HL-60 (cell line): ENCODE measurements around the gene RNF220.

Experiments
- DNase-seq, 2 experiments: peaks; one replicate each; pipeline ENCODE4 v3.0.0-alpha.2; 2010 to 2020; ENCODE audit warnings: low read depth in 1 of 2, low spot score in 1 of 2
- H3K27ac ChIP-seq: fragments of 250-450 bp; sonication (Bioruptor Pico); replicated peaks from 2 replicates; pipeline ENCODE4 v1.5.1; 2020; ENCODE audit warnings: mild to moderate bottlenecking, moderate library complexity
- H3K27me3 ChIP-seq: fragments of 250-450 bp; sonication (Bioruptor Pico); 2 replicates; pipeline ENCODE4 v1.5.1; 2021; ENCODE audit warnings: mild to moderate bottlenecking, moderate library complexity; ENCODE audit not compliant: insufficient read depth, poor library complexity, severe bottlenecking
- H3K4me3 ChIP-seq: replicated peaks from 2 replicates; pipeline ENCODE4 v1.5.1; 2011; ENCODE audit warnings: mild to moderate bottlenecking, control low read depth, low read length; ENCODE audit not compliant: insufficient read depth
- GABPA ChIP-seq: IDR thresholded peaks from 2 replicates; pipeline ENCODE4 v1.6.1; 2012; ENCODE audit warnings: low read depth
- POLR2AphosphoS5 ChIP-seq: IDR thresholded peaks from 2 replicates; pipeline ENCODE4 v1.6.1; 2012; ENCODE audit warnings: low read depth
- SPI1 ChIP-seq: IDR thresholded peaks from 2 replicates; pipeline ENCODE4 v1.6.1; 2012; ENCODE audit warnings: low read depth, mild to moderate bottlenecking, borderline replicate concordance
- TF ChIP-seq, protein P1 (sequence below): IDR thresholded peaks from 2 replicates; pipeline ENCODE4 v1.6.1; 2012; ENCODE audit warnings: low read depth; ENCODE audit not compliant: insufficient replicate concordance
- TF ChIP-seq, protein P2 (sequence below): IDR thresholded peaks from one replicate; pipeline ENCODE4 v1.5.1; 2011; ENCODE audit warnings: low read length, control low read depth, inconsistent platforms; ENCODE audit not compliant: insufficient read depth

RNF220 gene

GRCh38 chr1:44677201-44677766, 272.2 kb downstream of the RNF220 start:
- Histone ChIP-seq H3K4me3 (no peak overlapping the region), H3K27ac (peak overlapping the region; percentile 54)
- DNase-seq, result peak; percentile 49 to 88

GRCh38 chr1:44678120-44678519, 273.1 kb downstream of the RNF220 start:
- no peak for DNase-seq
- Histone ChIP-seq H3K27ac (no peak overlapping the region), H3K4me3 (no peak overlapping the region), H3K27me3 (no peaks in the 10 kb centered on the region)
- TF ChIP-seq GABPA (no peak), SPI1 (no peak), POLR2AphosphoS5 (no peak)
- TF ChIP-seq, protein P1, sequence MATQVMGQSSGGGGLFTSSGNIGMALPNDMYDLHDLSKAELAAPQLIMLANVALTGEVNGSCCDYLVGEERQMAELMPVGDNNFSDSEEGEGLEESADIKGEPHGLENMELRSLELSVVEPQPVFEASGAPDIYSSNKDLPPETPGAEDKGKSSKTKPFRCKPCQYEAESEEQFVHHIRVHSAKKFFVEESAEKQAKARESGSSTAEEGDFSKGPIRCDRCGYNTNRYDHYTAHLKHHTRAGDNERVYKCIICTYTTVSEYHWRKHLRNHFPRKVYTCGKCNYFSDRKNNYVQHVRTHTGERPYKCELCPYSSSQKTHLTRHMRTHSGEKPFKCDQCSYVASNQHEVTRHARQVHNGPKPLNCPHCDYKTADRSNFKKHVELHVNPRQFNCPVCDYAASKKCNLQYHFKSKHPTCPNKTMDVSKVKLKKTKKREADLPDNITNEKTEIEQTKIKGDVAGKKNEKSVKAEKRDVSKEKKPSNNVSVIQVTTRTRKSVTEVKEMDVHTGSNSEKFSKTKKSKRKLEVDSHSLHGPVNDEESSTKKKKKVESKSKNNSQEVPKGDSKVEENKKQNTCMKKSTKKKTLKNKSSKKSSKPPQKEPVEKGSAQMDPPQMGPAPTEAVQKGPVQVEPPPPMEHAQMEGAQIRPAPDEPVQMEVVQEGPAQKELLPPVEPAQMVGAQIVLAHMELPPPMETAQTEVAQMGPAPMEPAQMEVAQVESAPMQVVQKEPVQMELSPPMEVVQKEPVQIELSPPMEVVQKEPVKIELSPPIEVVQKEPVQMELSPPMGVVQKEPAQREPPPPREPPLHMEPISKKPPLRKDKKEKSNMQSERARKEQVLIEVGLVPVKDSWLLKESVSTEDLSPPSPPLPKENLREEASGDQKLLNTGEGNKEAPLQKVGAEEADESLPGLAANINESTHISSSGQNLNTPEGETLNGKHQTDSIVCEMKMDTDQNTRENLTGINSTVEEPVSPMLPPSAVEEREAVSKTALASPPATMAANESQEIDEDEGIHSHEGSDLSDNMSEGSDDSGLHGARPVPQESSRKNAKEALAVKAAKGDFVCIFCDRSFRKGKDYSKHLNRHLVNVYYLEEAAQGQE, result no peak
- TF ChIP-seq, protein P2, sequence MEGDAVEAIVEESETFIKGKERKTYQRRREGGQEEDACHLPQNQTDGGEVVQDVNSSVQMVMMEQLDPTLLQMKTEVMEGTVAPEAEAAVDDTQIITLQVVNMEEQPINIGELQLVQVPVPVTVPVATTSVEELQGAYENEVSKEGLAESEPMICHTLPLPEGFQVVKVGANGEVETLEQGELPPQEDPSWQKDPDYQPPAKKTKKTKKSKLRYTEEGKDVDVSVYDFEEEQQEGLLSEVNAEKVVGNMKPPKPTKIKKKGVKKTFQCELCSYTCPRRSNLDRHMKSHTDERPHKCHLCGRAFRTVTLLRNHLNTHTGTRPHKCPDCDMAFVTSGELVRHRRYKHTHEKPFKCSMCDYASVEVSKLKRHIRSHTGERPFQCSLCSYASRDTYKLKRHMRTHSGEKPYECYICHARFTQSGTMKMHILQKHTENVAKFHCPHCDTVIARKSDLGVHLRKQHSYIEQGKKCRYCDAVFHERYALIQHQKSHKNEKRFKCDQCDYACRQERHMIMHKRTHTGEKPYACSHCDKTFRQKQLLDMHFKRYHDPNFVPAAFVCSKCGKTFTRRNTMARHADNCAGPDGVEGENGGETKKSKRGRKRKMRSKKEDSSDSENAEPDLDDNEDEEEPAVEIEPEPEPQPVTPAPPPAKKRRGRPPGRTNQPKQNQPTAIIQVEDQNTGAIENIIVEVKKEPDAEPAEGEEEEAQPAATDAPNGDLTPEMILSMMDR, result no peak

More at GRCh38 chr1:44677201-44677766, 272.2 kb downstream of the RNF220 start:
- H3K27me3 ChIP-seq, result no peaks in the 10 kb centered on the region
- TF ChIP-seq, protein P2, result peak; percentile 66
- TF ChIP-seq SPI1, result no peak

GRCh38 chr1:44678626-44679025, 273.6 kb downstream of the RNF220 start:
- DNase-seq, result no peak
- Histone ChIP-seq H3K27me3 (no peaks in the 10 kb centered on the region), H3K27ac (no peak overlapping the region), H3K4me3 (no peak overlapping the region)
- TF ChIP-seq SPI1 (no peak), GABPA (no peak), POLR2AphosphoS5 (no peak)
- TF ChIP-seq, protein P2, result no peak
- TF ChIP-seq, protein P1, result no peak

DNA sequence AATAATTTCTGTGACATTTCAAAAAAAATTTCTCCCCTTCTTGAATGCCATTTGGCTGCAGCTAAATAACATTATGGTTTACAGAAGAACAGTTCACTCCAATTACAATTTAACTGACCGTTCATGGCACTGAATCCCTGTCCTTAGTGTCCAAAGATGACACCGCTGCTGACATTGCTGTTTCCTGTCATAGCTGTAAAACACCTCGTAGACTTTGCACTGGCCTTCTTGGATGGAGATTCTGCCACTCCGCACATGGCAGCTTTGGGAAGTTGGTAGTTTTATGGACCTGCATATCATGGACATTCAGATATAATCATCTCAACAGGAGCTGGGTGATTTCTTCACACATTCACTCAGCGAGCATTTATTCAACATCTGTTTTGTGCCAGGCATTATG, 274.4 kb downstream of the RNF220 start:
- Histone ChIP-seq H3K4me3 (no peak overlapping the region), H3K27ac (no peak overlapping the region), H3K27me3 (no peaks in the 10 kb centered on the region)
- no peak for DNase-seq
- TF ChIP-seq, protein P2, result no peak
- no peak for TF ChIP-seq GABPA
- TF ChIP-seq, protein P1, result no peak
- no peak for TF ChIP-seq SPI1
- TF ChIP-seq POLR2AphosphoS5, result no peak
